HG03442 (cell line): Measurements from ENCODE around the gene COG7.
"Not testable (repeated sequence)": the region's sequence is repeated elsewhere in the genome, so short reads cannot be mapped to it uniquely, and the experiment has no call there.

Source experiments
- ATAC-seq: cut with Tn5 transposase; IDR thresholded peaks from one replicate; pipeline ENCODE4 v1.9.1; 2021; ENCODE audit warnings: mild to moderate bottlenecking, moderate library complexity; ENCODE audit not compliant: unreplicated experiment

The COG7 gene

DNA sequence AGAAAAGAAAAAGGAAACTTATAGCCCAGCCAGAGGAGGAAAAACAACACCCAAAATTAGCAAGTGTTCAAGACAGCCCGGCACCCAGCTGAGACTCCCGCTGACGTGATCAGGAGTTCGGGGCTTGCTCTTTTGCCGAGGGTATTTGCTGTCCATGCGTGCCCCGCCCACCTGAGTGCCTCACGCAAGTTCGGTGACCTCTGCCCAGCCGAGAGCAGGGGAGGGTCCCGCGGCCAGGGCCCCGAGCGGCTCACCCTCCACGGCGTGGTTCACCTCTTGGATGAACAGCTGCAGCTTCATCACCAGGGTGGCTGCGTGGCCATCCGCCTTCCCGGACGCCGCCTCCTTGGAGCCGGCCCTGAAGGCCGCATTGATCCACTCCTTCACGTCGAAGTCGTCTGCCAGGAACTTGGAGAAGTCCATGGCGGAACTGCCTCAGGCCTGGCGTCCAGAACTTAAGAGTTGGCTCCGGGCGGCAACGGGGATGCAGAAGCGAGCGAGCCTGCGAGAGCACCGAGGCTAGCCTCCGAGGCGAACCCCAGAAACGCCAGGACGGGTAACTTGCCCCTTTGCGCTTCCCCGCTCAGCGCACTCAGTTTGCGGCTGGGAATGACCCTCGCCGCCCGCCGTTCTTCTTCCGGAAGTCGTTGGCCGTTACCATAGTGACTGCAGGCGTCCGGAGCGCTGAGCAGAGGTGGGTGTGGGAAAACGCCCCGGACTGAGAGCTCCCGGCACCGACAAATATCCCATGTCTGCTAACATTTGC, at the start of gene COG7:
Gene COG7, minus strand, starts transcription at position 618 of the 766 bp plus-strand sequence. Its CDS starts 195 bp downstream, at position 423.
- ATAC-seq = peak; percentile 85

DNA sequence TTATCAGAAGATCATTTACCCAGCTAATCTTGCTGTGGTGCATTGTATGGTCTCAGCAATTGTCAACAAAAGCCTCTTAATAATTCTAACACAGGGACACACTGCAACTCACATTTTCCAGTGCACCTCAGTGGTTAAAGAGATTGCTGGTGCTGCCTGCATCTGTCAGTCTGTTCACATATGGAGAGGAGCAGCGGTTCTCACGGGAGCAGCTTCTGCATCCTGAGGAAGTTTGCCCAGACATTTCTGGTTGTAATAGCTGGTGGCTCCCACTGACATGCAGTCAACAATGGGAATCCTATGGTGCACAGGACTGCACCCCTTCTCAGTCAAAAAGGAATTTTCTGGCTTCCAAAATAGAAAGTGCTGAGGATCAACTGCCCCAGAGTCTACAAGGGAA, 49.5 kb upstream of the COG7 start:
- ATAC-seq = no peak

DNA sequence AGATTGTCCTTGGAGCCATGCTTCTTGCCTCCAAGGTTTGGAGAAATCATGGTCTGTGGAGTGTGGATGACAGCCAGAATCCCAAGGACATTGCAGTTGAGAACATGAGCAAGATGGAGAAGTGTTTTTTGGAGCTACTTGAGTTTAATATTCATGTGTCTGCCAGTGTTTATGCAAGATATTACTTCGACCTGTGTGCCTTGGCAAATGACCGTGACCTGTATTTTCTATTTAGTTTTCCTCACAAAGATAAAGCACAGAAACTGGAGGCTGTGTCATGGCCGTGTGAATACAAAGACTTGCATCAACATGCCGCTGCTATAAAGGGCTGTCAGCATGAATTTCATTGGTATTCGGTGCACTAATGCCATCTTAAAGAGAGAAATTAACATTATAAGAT, 48.3 kb upstream of the COG7 start:
- ATAC-seq = no peak

DNA sequence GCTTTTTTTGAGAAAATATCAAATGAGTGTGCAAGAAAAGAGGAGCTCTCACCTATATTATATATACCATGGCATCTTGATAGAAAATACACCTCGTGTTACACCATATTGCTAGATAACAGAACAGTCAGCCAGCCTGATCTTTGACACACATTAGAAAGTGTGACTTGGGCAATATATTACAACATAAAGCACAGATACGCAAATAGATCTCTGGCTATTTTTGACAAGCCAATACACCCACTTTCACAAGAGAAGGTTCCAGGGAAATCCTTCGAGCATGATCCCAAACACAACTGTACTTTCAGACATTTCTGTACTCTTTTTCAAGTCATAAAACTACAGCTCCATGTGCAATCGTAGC, 47.9 kb upstream of the COG7 start:
- ATAC-seq = no peak

DNA sequence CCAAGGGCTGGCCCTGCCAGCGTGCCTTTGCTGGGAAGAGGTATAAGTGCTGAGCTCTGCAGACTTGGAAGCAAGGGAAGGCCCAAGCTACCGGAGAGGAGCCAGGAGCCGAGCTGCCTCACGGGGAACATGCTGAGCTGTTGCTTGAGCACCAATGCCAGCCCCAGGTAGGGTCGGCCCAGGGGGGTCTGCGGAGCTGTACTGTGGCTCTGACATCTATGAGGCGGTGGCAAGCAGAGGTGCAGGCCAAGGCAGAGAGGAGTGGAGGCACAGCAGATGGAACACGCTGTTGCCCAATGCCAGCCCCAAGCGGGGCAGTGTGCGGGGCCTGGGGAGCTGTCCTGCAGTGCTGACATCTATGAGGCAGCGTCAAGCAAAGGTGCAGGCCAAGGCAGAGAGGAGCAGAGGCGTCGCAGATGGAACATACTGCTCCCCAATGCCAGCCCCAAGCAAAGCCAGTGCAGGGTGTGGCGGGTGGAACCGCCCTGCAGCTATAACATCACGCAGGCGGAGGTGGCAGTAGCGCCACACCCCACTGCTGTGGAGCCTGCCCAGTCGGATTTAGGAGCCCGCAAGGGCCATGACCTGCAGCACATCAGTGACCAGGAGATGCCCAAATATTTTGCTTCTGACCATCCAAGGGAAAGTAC, 47.3 kb upstream of the COG7 start:
- no peak for ATAC-seq

DNA sequence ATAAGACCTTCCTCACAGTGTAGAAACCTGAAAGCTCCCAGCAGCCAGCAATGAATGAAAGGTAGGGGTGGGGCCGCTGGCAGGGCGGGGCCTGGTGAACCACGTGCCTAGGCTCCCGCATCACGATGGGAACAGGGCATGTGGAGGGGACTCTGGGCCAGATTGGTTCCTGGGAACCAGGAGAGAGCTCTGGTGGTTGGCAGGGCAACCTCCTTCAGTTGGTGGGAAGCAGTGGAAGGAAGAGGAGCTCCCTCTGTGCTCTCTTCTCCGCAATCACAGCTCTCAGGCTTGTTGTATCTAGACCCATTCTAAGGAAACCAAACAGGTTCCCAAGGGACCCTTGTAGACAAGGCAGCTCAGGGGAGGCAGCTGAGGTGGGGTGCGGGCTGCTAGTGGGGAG, 46.8 kb upstream of the COG7 start:
- no peak for ATAC-seq

DNA sequence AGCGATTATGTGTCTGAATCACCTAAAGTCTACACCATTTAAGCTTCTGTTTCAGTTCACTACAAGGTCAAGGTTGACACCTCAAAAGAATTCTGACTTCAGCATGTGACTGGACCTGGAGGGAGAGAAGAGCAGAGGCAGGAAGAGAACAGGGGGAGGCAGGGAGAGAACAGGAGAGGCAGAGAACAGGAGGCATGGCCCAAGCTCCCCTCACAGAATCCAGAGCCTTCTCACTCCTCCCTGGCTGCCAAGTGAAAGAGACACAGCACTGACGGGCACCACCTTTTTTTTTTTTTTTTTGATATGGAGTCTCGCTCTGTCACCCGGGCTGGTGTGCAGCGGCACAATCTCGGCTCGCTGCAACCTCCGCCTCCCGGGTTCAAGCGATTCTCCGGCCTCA, 45.9 kb upstream of the COG7 start:
- no peak for ATAC-seq

DNA sequence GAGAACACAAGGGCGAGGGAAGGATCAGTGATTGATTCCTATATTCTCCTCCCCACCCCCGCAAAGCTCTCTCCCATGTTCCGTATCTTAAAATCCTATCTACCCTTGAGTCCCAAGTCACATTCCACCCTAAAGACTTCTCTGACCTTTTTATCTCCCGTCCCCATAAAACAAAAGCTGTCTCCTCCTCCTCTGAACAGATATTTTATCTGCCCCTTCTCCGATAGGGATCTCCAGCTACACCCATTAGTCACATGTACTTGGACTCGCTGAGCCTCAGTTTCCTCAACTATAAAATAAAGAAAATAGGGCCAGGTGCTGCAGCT, 44.5 kb upstream of the COG7 start:
- ATAC-seq = no peak

DNA sequence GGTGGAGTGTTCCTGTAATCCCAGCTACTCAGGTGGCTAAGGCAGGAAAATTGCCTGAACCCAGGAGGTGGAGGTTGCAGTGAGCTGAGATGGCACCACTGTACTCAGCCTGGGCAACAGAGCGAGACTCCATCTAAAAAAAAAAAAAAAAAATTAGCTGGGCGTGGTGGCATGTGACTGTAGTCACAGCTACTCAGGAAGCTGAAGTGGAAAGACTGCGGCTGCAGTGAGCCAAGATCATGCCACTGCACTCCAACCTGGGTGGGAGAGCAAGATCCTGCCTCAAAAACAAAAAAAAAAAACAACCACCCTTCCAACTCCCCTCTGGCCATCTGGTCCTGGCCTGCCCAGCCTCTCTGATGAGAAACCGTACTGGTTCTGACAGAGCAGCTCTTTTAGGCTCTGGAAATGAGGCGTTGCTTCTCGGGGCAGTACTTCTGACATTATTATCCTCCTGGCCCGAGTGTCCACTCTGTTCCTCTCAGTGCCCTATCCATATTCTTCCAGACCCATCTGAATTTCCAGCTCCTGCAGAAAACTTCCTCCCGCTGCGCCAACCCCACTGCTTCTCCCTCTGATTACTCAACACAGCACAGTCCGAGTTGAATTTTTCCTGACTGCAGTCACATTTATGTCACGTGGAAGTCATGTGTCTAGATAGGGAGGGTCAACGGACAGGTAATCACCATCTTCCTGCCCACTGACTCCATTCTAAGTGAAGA, 44.0 kb upstream of the COG7 start:
- ATAC-seq = no peak

DNA sequence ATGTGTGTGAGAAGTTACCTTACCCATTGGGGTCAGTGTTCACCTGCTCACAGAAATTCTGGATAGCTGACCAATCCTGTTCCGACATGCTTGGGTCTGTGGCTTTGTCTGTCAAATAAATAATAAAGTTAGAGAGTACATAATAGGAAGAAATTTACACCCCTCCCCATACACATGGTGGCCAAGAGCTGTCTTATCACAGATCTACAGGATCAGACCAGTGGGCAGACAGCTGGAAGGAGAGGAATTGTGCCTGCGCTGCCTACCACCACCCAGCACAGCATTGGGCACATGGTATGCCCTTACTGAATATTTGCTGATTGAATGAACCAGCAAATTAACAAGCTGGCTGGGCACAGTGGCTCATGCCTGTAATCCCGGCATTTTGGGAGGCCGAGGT, 42.7 kb upstream of the COG7 start:
- no peak for ATAC-seq

DNA sequence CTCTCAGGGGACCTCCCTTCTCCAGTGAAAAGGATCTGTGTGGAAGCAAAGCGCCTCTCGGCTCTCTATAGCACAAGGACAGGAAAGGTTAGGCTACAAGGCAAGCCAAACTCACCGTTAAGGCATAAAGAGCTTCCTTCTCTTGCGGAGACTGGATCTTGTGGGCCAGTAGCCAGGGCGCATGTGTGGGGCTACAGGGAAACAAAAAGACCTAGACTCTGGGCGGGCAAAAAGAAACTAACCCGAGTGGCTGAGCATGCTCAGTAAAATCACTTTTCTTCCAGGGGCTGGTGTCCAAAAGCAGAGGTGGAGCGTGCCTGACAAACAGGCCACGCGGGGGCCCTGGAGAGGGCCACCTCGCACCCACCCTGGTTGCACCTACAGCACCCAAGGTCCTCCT, 41.2 kb upstream of the COG7 start:
- no peak for ATAC-seq

DNA sequence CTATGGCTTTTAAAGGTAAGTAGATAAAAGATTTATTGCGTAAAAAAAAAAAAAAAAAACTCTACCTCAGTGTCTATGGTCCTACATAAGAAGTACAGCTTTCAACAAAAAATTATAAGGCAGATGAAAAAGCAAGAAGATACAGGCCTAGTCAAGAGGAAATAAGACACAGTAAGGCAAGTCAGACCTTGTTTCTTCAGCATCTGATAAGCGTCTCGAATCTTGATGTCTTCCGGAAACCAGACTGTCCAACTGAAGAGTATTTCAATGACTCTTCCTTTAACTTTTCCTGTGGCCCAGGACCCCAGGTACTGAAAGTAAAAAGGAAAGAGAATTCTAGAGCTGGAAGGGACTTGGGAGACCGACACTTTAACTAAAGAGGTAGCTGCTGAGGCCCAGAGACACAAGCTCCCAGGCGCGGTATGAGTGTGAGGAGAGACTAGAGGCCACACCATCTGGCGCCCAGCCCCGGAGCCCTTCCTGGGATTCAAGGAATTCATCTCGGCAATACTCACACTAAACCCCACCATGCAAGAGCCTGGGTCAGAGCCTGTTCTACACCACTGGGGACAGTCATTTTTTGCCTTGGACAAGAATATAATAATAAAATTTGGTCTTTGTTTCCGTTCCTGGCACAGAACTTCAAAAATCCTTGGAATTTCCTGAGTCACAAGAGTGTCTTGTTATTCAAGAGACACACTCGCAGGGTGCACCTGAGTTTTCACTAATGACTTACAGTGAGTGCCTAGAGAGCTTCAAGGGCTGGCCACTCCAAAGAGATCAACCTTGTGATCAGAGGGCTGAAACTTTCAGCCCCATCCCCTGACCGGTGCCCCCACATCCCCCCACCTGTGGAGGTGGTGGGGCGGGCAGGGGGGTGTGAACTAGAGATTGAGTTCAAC, 38.8 kb upstream of the COG7 start:
- no peak for ATAC-seq

DNA sequence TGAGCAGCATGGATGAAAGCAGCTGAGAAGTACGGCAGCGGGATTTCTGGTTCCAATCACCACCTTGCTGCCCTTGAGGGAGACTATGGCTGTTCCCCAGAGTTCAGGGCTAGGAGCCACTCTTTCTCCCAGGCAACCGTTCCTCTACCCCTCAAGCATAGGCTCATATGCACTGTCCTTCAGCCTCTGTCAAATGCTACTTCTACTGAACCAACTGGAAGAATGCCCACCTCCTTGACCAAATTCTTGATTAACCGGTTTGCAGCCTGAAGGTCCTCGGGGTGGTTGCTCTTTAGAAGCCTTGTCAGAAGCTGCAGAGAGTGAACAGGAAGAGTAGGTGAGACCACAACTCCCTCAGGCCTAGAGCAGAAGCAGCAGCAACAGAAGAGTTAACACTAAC, 33.5 kb upstream of the COG7 start:
- no peak for ATAC-seq

DNA sequence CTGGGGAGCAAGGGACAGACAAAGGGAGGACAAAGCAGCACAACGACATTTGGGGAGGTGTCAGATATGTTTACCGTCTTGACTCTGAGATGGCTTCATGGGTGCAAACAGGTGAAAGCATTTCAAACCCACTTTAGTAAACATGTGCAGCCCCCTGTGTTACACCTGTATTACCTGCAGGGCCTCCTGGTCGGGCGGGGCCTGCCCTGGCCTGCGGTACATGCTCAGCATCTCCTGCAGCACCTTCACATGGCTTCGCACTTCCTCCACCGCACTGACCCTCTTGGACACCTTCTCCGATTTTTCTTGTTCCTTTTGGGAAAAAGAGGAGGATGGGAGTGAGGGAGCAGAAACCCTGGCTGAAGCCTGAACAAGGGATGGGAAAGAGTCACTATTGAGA, 32.9 kb upstream of the COG7 start:
- ATAC-seq = no peak

DNA sequence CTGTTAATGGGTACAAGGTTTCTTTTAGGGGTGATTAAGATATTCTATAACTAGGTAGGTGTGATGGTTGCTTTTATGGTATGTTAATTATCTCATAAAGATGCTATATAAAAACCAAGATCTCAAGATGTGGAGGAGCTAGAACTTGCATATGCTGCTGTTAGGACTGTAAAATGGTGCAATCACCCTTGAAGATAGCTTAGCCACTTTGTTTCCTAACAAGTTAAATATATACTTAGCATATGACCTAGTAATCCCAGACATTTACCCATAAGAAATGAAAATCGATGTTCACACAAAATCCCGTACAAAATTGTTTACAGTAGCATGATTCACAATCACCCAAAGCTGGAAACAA, 32.2 kb upstream of the COG7 start:
- no peak for ATAC-seq

DNA sequence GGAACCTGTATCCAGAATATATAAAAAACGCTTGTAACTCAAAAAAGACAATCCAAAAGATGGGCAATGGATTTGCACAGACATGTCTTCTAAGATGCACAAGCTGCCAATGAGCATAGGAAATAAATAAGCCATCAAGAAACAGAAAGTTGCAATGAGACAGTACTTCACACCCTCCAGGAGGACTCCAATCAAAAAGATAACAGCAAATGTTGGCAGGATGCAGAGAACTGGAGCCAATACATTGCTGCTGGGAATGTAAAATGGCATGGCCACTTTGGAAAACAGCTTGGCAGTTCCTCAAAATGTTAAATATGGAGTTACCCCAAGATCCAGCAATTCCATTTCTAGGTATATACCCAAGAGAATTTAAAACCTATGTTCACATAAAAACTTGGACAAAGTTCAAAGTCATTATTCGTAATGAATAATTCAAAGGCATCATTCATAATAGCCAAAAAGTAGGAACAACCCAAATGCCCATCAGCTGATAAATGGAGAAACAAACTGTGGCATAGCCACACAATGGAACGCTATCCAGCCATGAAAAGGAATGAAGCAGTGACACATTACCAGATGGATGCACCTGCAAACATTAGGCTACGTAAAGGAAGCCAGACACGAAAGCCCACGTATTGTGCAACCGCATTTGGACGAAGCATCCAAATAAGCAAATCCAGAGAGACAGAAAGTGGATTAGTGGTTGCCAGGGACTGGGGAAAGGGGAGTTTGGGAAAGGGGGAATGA, 31.7 kb upstream of the COG7 start:
- ATAC-seq = no peak

DNA sequence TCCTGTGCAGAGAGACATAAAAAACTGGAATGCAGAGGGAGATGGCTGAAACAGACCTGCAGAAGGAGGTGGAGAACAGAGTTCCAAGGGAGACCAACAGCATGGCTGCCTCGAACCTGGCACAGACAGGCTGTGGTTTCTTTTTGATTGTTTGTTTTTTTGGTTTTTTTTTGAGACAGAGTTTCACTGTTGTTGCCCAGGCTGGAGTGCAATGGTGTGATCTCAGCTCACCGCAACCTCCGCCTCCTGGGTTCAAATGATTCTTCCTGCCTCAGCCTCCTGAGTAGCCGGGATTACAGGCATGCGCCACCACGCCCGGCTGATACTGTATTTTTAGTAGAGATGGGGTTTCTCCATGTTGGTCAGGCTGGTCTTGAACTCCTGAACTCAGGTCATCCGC, 30.5 kb upstream of the COG7 start:
- ATAC-seq = not testable (repeated sequence)

DNA sequence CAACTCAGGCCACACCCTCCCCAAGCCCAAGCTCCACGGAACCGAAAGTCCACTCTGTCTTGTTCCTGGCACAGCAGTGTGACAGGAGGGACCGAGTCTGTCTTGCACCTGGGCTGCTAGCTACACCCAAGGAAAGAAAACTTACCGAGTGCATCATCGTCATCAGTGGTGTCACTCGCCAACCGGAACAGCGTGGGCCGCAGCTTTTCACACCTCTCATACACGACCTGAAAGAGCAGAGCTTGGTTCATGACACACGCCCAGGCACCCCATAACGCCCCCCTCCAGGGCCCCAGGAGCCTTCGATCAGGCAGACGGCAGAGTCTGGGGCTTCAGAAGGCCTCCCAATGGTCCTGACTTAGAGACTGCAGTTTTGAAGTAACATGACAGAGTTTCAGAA, 29.8 kb upstream of the COG7 start:
- ATAC-seq = no peak

DNA sequence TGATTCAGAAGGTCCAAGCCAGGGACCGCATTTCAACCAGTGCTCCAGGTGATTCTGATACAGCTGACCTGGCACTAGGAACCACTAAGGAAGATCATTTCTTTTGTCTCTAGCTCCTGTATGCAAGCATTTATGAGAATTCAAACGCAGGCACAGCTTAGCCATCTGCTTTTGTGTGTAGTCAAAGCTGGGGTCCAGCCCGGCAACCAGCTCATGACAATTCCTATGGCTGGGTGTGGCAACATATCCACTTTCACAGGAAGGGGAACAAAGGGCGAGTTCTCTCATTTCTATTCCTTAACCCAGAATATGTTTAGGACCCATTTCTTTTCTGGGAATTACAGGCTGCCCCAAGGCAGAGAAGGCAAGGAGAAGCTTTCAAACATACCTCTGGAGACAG, 27.3 kb upstream of the COG7 start:
- no peak for ATAC-seq

DNA sequence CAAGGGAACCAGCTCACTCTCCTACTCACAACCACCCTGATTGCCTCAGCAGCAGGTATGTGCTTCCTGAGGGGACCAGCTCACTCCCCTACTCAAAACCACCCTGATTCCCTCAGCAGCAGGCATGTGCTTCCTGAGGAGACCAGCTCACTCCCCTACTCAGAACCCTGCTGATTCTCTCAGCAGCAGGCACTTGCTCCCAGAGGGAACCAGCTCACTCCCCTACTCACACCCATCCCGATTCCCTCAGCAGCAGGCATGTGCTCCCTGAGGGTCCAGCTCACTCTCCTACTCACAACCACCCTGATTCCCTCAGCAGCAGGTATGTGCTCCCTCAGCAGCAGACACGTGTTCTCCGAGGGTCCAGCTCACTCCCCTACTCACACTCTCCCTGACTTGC, 26.1 kb upstream of the COG7 start:
- no peak for ATAC-seq

DNA sequence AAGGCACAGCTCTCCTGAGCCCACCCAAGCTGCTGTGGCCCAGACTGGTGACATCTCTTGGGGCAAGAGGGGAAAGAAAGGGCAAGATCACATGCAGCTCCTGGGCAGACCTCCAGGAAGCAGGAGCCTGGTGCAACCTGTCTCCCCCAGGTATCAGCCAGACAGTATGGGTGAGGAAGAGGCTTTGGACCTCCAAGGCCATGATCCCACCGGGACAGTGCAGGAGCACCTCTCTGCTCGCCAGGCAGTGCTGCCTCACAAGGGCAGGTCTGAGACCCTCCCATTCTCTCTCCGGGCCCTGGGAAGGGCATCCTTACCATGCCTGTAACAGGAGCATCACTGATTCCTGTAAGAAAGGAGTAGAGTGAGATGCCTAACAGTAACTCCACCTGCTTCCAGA, 25.6 kb upstream of the COG7 start:
- ATAC-seq = no peak
